Bronchial epithelial cell (primary cell): Measurements from ENCODE around the gene CTDSPL. TPM values are rescaled to one million over a fixed set of nuclear protein-coding genes. Genes with fewer than 3 reads are reported as not detected.

ENCODE experiments used
- DNase-seq: peaks from one replicate; pipeline ENCODE4 v3.0.0-alpha.2; 2010; ENCODE audit warnings: low read depth
- FAIRE-seq: peaks from 2 replicates; lab custom pipeline; 2011; peaks lifted over from hg19 to GRCh38; lab: Jason Lieb, UNC
- H3K27me3 ChIP-seq: 2 replicates; pipeline ENCODE4 v1.5.1; 2011; ENCODE audit warnings: low read length; ENCODE audit not compliant: control insufficient read depth, insufficient read depth
- H3K36me3 ChIP-seq: 2 replicates; pipeline ENCODE4 v1.5.1; 2011; ENCODE audit warnings: low read length; ENCODE audit not compliant: control insufficient read depth, insufficient read depth
- H3K4me3 ChIP-seq: 2 replicates; pipeline ENCODE4 v1.5.1; 2011; ENCODE audit warnings: mild to moderate bottlenecking, low read depth, low read length, control low read depth
- CTCF ChIP-seq: IDR thresholded peaks from 2 replicates; pipeline ENCODE4 v1.5.1; 2011; ENCODE audit warnings: mild to moderate bottlenecking, moderate library complexity, low read length, control low read depth, inconsistent platforms; ENCODE audit not compliant: insufficient read depth, severe bottlenecking
- total RNA-seq: library from RNA; depleted of rRNA; stranded (reverse); fragments of >200 nt; gene quantifications from 2 replicates; pipeline ENCODE4 v1.2.1, GENCODE V29; 2014

Gene CTDSPL
- total RNA-seq, 1 donor from 2014 or later: 80.6 TPM

- FAIRE-seq (no peak), DNase-seq (no peak)
- Histone ChIP-seq H3K36me3 (peaks cover 1% of the 10 kb centered on the region), H3K27me3 (no peaks in the 10 kb centered on the region), H3K4me3 (no peak overlapping the region)
- TF ChIP-seq CTCF: no peak
Observed at GRCh38 chr3:37887062-37887461, 25.4 kb downstream of the CTDSPL start.

GRCh38 chr3:37887824-37888223, 26.1 kb downstream of the CTDSPL start:
- DNase-seq: no peak
- no peak for TF ChIP-seq CTCF
- Histone ChIP-seq H3K27me3 (no peaks in the 10 kb centered on the region), H3K4me3 (no peak overlapping the region), H3K36me3 (peaks cover 1% of the 10 kb centered on the region)
- no peak for FAIRE-seq

GRCh38 chr3:37888421-37888820, 26.7 kb downstream of the CTDSPL start:
- FAIRE-seq: no peak
- peaks cover 1% of the 10 kb centered on the region for H3K36me3 ChIP-seq
- no peak overlapping the region for H3K4me3 ChIP-seq
- no peak for DNase-seq
- H3K27me3 ChIP-seq: no peaks in the 10 kb centered on the region
- no peak for TF ChIP-seq CTCF

DNA sequence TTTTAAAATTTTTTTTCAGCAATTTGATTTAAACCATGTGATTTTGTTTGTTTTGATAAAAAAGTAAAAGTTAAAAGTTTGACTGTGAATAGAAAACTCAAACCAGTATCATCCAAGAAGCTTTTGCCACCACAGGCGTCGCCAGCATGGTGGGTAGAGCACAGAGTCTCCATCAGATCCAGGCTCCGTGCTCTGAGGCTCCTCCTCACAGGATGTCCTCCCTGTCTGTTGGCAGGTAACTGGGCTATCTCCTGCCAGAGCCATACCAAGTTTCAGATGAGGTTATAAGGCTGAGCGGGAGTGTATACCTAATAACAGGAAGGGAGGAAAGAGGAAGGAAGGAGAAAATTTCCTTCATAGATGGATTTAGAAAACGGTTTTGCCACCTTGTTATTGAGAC, 28.8 kb downstream of the CTDSPL start:
- no peak for DNase-seq
- Histone ChIP-seq H3K27me3 (no peaks in the 10 kb centered on the region), H3K4me3 (no peak overlapping the region), H3K36me3 (peaks cover 1% of the 10 kb centered on the region)
- no peak for FAIRE-seq
- no peak for TF ChIP-seq CTCF

DNA sequence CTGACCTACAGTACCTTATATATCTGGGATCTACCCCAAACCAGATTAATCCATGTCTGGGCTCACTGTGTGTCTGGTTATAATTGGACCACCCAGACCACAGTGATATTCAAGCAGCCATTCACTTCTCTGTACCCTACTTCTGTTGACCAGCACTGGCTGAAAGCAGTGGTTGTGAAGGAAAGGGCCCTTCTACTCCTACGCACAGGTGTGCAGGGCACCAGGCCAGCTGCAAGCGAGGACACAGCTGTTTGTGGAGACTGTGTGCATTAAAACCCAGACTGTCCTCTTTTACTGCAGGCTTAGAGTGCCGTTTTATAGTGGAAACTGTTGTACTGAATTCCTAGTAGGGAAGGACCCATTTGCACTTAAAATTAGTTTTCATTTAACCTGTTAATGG, 29.5 kb downstream of the CTDSPL start:
- H3K36me3 ChIP-seq: no peaks in the 10 kb centered on the region
- no peak for TF ChIP-seq CTCF
- H3K27me3 ChIP-seq: no peaks in the 10 kb centered on the region
- DNase-seq (peak; percentile 33), FAIRE-seq (no peak)
- no peak overlapping the region for H3K4me3 ChIP-seq

GRCh38 chr3:37892927-37893600, 31.4 kb downstream of the CTDSPL start:
- DNase-seq (no peak), FAIRE-seq (no peak)
- Histone ChIP-seq H3K4me3 (no peak overlapping the region), H3K27me3 (no peaks in the 10 kb centered on the region), H3K36me3 (no peaks in the 10 kb centered on the region)
- no peak for TF ChIP-seq CTCF
